ENCODE data around the gene BMP7.
A peak's percentile ranks its signal among the peaks of the same experiment; 100 is the strongest.

The BMP7 gene

GRCh38 chr20:57266291-57267157 lies at the start of gene BMP7:
BMP7 (minus strand) TSS chr20:57266641; CDS start chr20:57266122, 519 bp downstream.
- peak; percentile 73 for DNase-seq
- Mint-ChIP-seq H3K36me3 (ENCODE audit: low read depth) (no peaks in the 10 kb centered on the region), H3K27ac (no peak within 1 kb of the TSS), H3K4me1 (peaks cover 65% of the 10 kb centered on the region), H3K9me3 (no peaks in the 10 kb centered on the region), H3K4me3 (peak within 1 kb of the TSS; percentile 91), H3K27me3 (ENCODE audit: low read depth, poor library complexity) (peaks cover 44% of the 10 kb centered on the region)
- no peak for TF ChIP-seq CTCF (IDR thresholded peaks at IDR 0.05)

GRCh38 chr20:57315976-57316480 lies 49.6 kb upstream of the BMP7 start:
- DNase-seq = no peak
- Mint-ChIP-seq H3K4me3 (no peak overlapping the region), H3K27ac (no peak overlapping the region)

GRCh38 chr20:57315083-57315975 lies 48.9 kb upstream of the BMP7 start:
- no peak for TF ChIP-seq CTCF (IDR thresholded peaks at IDR 0.05)
- no peak for DNase-seq
- Mint-ChIP-seq H3K27ac (no peak overlapping the region), H3K4me3 (no peak overlapping the region), H3K4me1 (peaks cover 26% of the 10 kb centered on the region), H3K36me3 (ENCODE audit: low read depth) (no peaks in the 10 kb centered on the region), H3K27me3 (ENCODE audit: low read depth, poor library complexity) (peaks cover 13% of the 10 kb centered on the region), H3K9me3 (no peaks in the 10 kb centered on the region)

More at GRCh38 chr20:57315976-57316480, 49.6 kb upstream of the BMP7 start:
- H3K4me1 Mint-ChIP-seq = peaks cover 26% of the 10 kb centered on the region
- H3K36me3 Mint-ChIP-seq (ENCODE audit: low read depth) = no peaks in the 10 kb centered on the region
- H3K27me3 Mint-ChIP-seq (ENCODE audit: low read depth, poor library complexity) = peaks cover 13% of the 10 kb centered on the region
- no peaks in the 10 kb centered on the region for H3K9me3 Mint-ChIP-seq
- no peak for TF ChIP-seq CTCF (IDR thresholded peaks at IDR 0.05)

GRCh38 chr20:57313951-57314350 lies 47.5 kb upstream of the BMP7 start:
- Mint-ChIP-seq H3K4me1 (peaks cover 33% of the 10 kb centered on the region), H3K27me3 (ENCODE audit: low read depth, poor library complexity) (peaks cover 6% of the 10 kb centered on the region), H3K27ac (no peak overlapping the region), H3K36me3 (ENCODE audit: low read depth) (no peaks in the 10 kb centered on the region), H3K4me3 (no peak overlapping the region), H3K9me3 (no peaks in the 10 kb centered on the region)
- DNase-seq = no peak
- TF ChIP-seq CTCF (IDR thresholded peaks at IDR 0.05) = no peak

GRCh38 chr20:57313230-57313629 lies 46.8 kb upstream of the BMP7 start:
- H3K9me3 Mint-ChIP-seq = no peaks in the 10 kb centered on the region
- H3K36me3 Mint-ChIP-seq (ENCODE audit: low read depth) = no peaks in the 10 kb centered on the region
- no peak for DNase-seq
- H3K4me3 Mint-ChIP-seq = no peak overlapping the region
- H3K4me1 Mint-ChIP-seq = peaks cover 33% of the 10 kb centered on the region
- H3K27me3 Mint-ChIP-seq (ENCODE audit: low read depth, poor library complexity) = peaks cover 3% of the 10 kb centered on the region
- no peak for TF ChIP-seq CTCF (IDR thresholded peaks at IDR 0.05)
- no peak overlapping the region for H3K27ac Mint-ChIP-seq
